HCT116 (cell line): Measurements from ENCODE around the gene BMERB1. TPM values are rescaled to one million over a fixed set of nuclear protein-coding genes. Genes with fewer than 3 reads are reported as not detected.

Experiments
- ATAC-seq: fragments of 200-7000 bp; cut with Tn5 transposase; 2 replicates; pipeline ENCODE4 v1.9.1; 2020; ENCODE audit warnings: mild to moderate bottlenecking, moderate library complexity
- BruUV-seq: library from RNA; stranded (reverse); fragments of 400-500 nt; replicated peaks from 2 replicates; lab custom pipeline; 2021; lab: Mats Ljungman, UMichigan
- CTCF ChIA-PET: fragments of 300-600 bp; sonication (Branson Sonifier 250); formaldehyde crosslinking; loops from one replicate; lab custom pipeline; 2021; ENCODE audit warnings: antibody characterized with exemption; lab: Charles Lee
- POLR2A ChIA-PET: fragments of 300-600, 350-600 bp; sonication (Branson Sonifier 250); formaldehyde crosslinking; loops from one replicate; lab custom pipeline; 2021; ENCODE audit warnings: antibody characterized with exemption; lab: Charles Lee
- RAD21 ChIA-PET, 2 experiments: fragments of 300-600 bp; sonication (Branson Sonifier 250); formaldehyde crosslinking; loops; one replicate each; lab custom pipeline; 2023; ENCODE audit warnings: low total read pairs in 2 of 2; ENCODE audit not compliant: uncharacterized antibody in 2 of 2, unreplicated experiment in 2 of 2, low non-redundant PET in 1 of 2; lab: Charles Lee
- DNase-seq: peaks from one replicate; pipeline ENCODE4 v3.0.0-alpha.2; 2010; ENCODE audit warnings: low read depth, low spot score
- H2AFZ ChIP-seq: fragments of 200-600 bp; shearing (Covaris generic), sonication (generic); 2 replicates; pipeline ENCODE4 v1.6.1; 2017; ENCODE audit warnings: low read depth, mixed run types, mixed read lengths, antibody characterized with exemption, low read length; ENCODE audit not compliant: poor library complexity, severe bottlenecking
- H3K27ac ChIP-seq: 2 replicates; pipeline ENCODE4 v1.5.1; 2012; ENCODE audit warnings: low read depth, low read length
- H3K27me3 ChIP-seq: fragments of 200-600 bp; sonication (generic); 2 replicates; pipeline ENCODE4 v1.6.1; 2016; ENCODE audit warnings: mixed run types, low read length, mixed read lengths; ENCODE audit not compliant: insufficient read depth
- H3K36me3 ChIP-seq, 2 experiments: fragments of 200-500 bp in 1 of 2; fragments of 200-600 bp in 1 of 2; sonication (Bioruptor generic) in 1 of 2; sonication (generic) in 1 of 2; 2 replicates each; pipeline versions ENCODE4 v1.5.1 to v1.6.1; 2014 to 2016; ENCODE audit warnings: low read length in 2 of 2, inconsistent platforms in 1 of 2, mixed read lengths in 1 of 2, mixed run types in 1 of 2; ENCODE audit not compliant: insufficient read depth in 2 of 2, control insufficient read depth in 1 of 2
- H3K4me1 ChIP-seq, 2 experiments: fragments of 200-600 bp in 1 of 2; sonication (generic) in 1 of 2; 2 replicates each; pipeline versions ENCODE4 v1.5.1 to v1.6.1; 2012 to 2017; ENCODE audit warnings: low read length in 2 of 2, inconsistent platforms in 1 of 2, mild to moderate bottlenecking in 1 of 2, mixed read lengths in 1 of 2, mixed run types in 1 of 2, moderate library complexity in 1 of 2; ENCODE audit not compliant: insufficient read depth in 2 of 2, control insufficient read depth in 1 of 2
- H3K4me2 ChIP-seq: fragments of 200-600 bp; sonication (generic); 2 replicates; pipeline ENCODE4 v1.6.1; 2017; ENCODE audit warnings: mixed run types, low read length, mixed read lengths
- H3K4me3 ChIP-seq, 2 experiments: fragments of 200-600 bp in 1 of 2; sonication (generic) in 1 of 2; replicated peaks in 1 of 2; 2 replicates each; pipeline ENCODE4 v1.5.1; 2011 to 2016; ENCODE audit warnings: low read length in 2 of 2, control low read depth in 1 of 2, low read depth in 1 of 2, mild to moderate bottlenecking in 1 of 2, mixed read lengths in 1 of 2, mixed run types in 1 of 2
- H3K79me2 ChIP-seq: fragments of 200-600 bp; sonication (generic); 2 replicates; pipeline ENCODE4 v1.6.1; 2017; ENCODE audit warnings: mild to moderate bottlenecking, mixed run types, low read length, moderate library complexity, mixed read lengths; ENCODE audit not compliant: insufficient read depth
- H3K9ac ChIP-seq: fragments of 200-600 bp; sonication (generic); 2 replicates; pipeline ENCODE4 v1.6.1; 2016; ENCODE audit warnings: low read length, mixed read lengths
- H3K9me2 ChIP-seq: fragments of 200-600 bp; sonication (generic), shearing (Covaris generic); 2 replicates; pipeline ENCODE4 v1.6.1; 2017; ENCODE audit warnings: mixed run types, mild to moderate bottlenecking, moderate library complexity; ENCODE audit not compliant: insufficient read depth
- H3K9me3 ChIP-seq, 2 experiments: fragments of 200-500 bp in 1 of 2; fragments of 200-600 bp in 1 of 2; sonication (Bioruptor generic) in 1 of 2; sonication (generic) in 1 of 2; 2 replicates each; pipeline ENCODE4 v1.6.1; 2014 to 2017; ENCODE audit warnings: low read length in 2 of 2, mixed read lengths in 2 of 2, inconsistent platforms in 1 of 2, low read depth in 1 of 2, mild to moderate bottlenecking in 1 of 2, mixed run types in 1 of 2, moderate library complexity in 1 of 2; ENCODE audit not compliant: control insufficient read depth in 1 of 2, insufficient read depth in 1 of 2
- H4K20me1 ChIP-seq: fragments of 200-600 bp; sonication (generic), shearing (Covaris generic); 2 replicates; pipeline ENCODE4 v1.6.1; 2017; ENCODE audit warnings: mixed run types, mild to moderate bottlenecking, moderate library complexity; ENCODE audit not compliant: insufficient read depth
- CBX3 ChIP-seq: IDR thresholded peaks from 2 replicates; pipeline ENCODE4 v1.6.1; 2012; ENCODE audit warnings: low read depth
- CEBPB ChIP-seq: IDR thresholded peaks from 2 replicates; pipeline ENCODE4 v1.6.1; 2012; ENCODE audit warnings: low read depth
- ELF1 ChIP-seq: IDR thresholded peaks from 2 replicates; pipeline ENCODE4 v1.6.1; 2012; ENCODE audit warnings: low read depth, borderline replicate concordance
- EZH2phosphoT487 ChIP-seq: fragments of 200-600 bp; IDR thresholded peaks from 2 replicates; pipeline ENCODE4 v1.6.1; 2018; ENCODE audit warnings: antibody characterized with exemption, borderline replicate concordance
- MAX ChIP-seq: IDR thresholded peaks from 2 replicates; pipeline ENCODE4 v1.6.1; 2012
- POLR2AphosphoS5 ChIP-seq: IDR thresholded peaks from 2 replicates; pipeline ENCODE4 v1.6.1; 2011; ENCODE audit warnings: mild to moderate bottlenecking, low read depth, low read length, moderate library complexity
- RAD21 ChIP-seq: IDR thresholded peaks from 2 replicates; pipeline ENCODE4 v1.6.1; 2012; ENCODE audit warnings: low read depth, mild to moderate bottlenecking
- REST ChIP-seq: IDR thresholded peaks from 2 replicates; pipeline ENCODE4 v1.6.1; 2012; ENCODE audit warnings: low read depth
- SIN3A ChIP-seq: IDR thresholded peaks from 2 replicates; pipeline ENCODE4 v1.6.1; 2012; ENCODE audit warnings: low read depth
- SRF ChIP-seq: IDR thresholded peaks from 2 replicates; pipeline ENCODE4 v1.6.1; 2012; ENCODE audit warnings: low read depth
- TCF7L2 ChIP-seq: IDR thresholded peaks from 2 replicates; pipeline ENCODE4 v1.7.0; 2011; ENCODE audit warnings: borderline replicate concordance, inconsistent platforms; ENCODE audit not compliant: insufficient read depth, insufficient read length; ENCODE audit errors: extremely low read depth
- YY1 ChIP-seq: IDR thresholded peaks from 2 replicates; pipeline ENCODE4 v1.6.1; 2011; ENCODE audit warnings: low read length, low read depth, moderate library complexity, mild to moderate bottlenecking; ENCODE audit not compliant: insufficient replicate concordance; ENCODE audit errors: extremely low read depth
- ZBTB33 ChIP-seq: IDR thresholded peaks from 2 replicates; pipeline ENCODE4 v1.6.1; 2011; ENCODE audit warnings: mild to moderate bottlenecking, low read length, moderate library complexity; ENCODE audit not compliant: insufficient replicate concordance; ENCODE audit errors: extremely low read depth
- ZNF274 ChIP-seq: fragments of 200-500 bp; sonication (Bioruptor generic); IDR thresholded peaks from 2 replicates; pipeline ENCODE4 v1.6.1; 2014; ENCODE audit warnings: mild to moderate bottlenecking, low read depth, low read length, inconsistent platforms
- intact Hi-C: fragments of 100-400 bp; cut with micrococcal nuclease; formaldehyde crosslinking; loops from 2 replicates; pipeline ENCODE4 v1.10.0; 2022
- total RNA-seq: library from RNA; stranded (reverse); gene quantifications from one replicate; pipeline ENCODE4 v1.2.1, GENCODE V29; 2021; ENCODE audit not compliant: unreplicated experiment

BMERB1 gene
- total RNA-seq, 1 experiment from 2014 or later = 43.6 TPM

- ChIA-PET CTCF (no interaction called here), POLR2A (interaction anchor here (0.6 to 1.2 kb wide), 3 partner anchors 17 to 119 kb away, joined by 3 read pairs; partner anchors contain the start of gene MARF1), RAD21 (no interaction called here)
- no peaks in the 10 kb centered on the region for H3K9me2 ChIP-seq
- DNase-seq (no peak), ATAC-seq (no peak)
- no peak overlapping the region for H3K27ac ChIP-seq
- no peak overlapping the region for H3K9ac ChIP-seq
- no peaks in the 10 kb centered on the region for H3K79me2 ChIP-seq
- intact Hi-C loops = loop anchor here (1.0 kb wide), 1 partner anchor 180 kb away; no protein-coding TSS in a partner anchor
- no peaks in the 10 kb centered on the region for H3K27me3 ChIP-seq
- TF ChIP-seq ZBTB33 (no peak), REST (no peak), CBX3 (no peak), MAX (no peak), EZH2phosphoT487 (no peak), RAD21 (no peak), ZNF274 (no peak), TCF7L2 (no peak), POLR2AphosphoS5 (no peak), SIN3A (no peak), SRF (no peak), CEBPB (no peak), YY1 (no peak), ELF1 (no peak)
- H3K36me3 ChIP-seq = no peaks in the 10 kb centered on the region
- H3K4me1 ChIP-seq = peaks cover 4 to 17% of the 10 kb centered on the region in 2 experiments
- BruUV-seq = no TSS peak
- peak overlapping the region; percentile 58 for H3K4me2 ChIP-seq
- H4K20me1 ChIP-seq = no peaks in the 10 kb centered on the region
- H3K4me3 ChIP-seq = no peak overlapping the region
- H2AFZ ChIP-seq = no peak overlapping the region
- H3K9me3 ChIP-seq = no peaks in the 10 kb centered on the region
Observed at GRCh38 chr16:15523939-15524338, 89.6 kb downstream of the BMERB1 start.
